GM21526 (cell line): Measurements from ENCODE around the gene HOXC5.

Source experiments
- ATAC-seq: cut with Tn5 transposase; IDR thresholded peaks from one replicate; pipeline ENCODE4 v1.9.1; 2021; ENCODE audit warnings: moderate library complexity; ENCODE audit not compliant: unreplicated experiment, low FRiP score

HOXC5 gene

DNA sequence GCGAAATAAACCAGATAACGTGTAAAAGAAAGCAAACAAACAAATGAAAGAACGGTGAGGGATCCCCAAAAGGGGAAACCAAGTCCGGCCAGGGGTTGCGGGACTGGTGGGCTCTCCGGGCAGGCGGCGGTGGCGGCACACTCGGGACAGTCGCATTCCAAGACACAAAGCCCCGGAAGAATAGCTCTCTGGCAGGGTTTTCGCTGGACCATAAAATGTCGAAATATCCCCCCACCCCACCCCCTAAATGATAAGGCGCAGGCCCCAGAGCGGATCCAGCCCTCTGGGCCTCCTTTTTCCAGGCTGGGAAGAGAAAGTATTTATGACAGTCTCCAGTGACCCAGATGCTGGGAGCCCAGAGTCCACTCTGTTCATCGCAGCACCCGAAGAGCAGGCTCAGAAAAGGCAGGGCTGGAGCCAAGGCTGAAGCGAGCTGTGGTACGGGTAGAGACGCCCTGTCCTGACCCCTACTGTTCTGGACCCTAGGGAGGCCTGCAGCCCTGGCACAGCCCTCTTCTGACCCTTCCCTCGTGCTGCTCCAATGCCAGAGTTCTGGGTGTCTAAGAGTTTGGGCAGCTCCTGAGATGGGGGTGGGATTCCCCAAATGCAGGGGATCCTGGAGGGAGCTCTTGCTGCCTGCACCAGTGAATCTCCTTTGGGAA, 26.2 kb upstream of the HOXC5 start:
- ATAC-seq: no peak

DNA sequence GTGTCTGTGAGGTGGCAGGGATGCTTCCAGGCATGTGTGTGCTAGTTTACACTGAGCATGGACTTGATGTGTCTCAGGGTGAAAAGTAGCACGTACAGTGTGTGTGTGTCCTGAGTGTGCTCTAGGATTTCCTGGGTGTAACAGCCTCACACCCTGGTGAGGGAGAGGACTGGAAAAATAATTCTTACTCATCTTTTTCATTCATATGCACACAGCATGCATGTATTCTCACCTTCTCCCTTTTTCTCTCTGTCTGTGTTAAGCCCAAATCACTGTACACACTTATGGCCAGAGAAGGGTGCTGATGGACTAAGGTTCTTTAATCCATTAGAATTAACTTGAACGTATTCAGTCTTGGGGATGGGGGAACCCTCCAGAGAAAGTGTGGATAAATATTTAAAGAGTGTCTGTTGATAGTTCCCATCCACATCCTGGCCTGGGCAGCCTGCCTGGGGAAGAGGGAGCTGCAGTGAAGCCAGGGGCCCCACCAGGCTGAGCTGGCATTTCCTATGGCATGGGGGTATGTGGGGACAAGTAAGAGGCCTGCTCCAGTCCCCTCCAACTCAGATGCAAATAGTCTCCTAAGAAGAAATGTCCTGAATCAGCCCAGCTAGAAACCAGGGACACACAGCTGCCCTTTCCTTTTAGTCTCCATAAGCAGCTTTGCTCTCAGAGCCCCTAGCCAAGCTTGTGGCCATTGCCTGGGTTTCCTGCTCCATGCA, 25.2 kb upstream of the HOXC5 start:
- no peak for ATAC-seq

DNA sequence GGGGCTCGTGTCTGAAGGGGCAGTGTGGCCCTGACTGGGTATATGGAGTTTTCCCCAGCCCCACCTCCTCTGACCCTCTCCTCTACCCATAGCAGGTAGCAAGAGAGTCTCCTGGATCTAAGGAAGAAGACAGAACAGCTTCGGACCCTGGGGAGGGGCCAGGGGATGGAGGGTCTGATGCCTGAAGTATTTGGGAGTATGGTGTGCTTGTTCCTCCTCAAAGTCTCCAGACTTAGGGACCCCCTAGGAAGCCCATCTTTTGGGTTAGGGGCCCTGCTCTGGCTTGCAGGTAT, 24.6 kb upstream of the HOXC5 start:
- no peak for ATAC-seq

DNA sequence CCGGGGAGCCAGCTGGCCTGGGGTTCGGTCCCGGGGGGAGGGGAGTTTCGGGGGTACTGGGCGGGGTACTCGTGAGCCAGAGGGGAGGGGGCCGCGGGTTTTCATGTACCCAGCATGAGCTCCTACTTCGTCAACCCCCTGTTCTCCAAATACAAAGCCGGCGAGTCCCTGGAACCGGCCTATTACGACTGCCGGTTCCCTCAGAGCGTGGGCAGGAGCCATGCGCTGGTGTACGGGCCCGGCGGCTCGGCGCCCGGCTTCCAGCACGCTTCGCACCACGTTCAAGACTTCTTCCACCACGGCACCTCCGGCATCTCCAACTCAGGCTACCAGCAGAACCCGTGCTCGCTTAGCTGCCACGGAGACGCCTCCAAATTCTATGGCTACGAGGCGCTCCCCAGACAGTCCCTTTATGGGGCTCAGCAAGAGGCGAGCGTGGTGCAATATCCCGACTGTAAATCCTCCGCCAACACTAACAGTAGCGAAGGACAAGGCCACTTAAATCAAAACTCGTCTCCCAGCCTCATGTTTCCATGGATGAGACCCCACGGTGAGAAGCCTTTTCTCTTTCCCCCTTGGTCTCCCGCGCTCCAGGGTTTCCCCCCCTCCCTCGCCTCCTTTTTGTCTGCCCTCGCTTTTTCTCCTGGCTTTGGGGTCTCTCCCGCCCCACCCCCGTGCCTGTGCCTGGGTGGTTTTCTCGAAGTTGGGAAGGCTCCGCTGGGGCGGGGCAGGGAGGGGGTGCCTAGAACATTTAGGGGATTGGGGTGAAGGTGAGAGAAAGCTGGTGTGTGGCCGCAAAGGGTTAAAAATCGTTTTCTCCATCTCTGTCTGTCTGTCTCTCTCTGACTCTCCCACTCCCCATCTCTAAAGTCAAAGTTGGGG, 23.4 kb upstream of the HOXC5 start:
- ATAC-seq: no peak

DNA sequence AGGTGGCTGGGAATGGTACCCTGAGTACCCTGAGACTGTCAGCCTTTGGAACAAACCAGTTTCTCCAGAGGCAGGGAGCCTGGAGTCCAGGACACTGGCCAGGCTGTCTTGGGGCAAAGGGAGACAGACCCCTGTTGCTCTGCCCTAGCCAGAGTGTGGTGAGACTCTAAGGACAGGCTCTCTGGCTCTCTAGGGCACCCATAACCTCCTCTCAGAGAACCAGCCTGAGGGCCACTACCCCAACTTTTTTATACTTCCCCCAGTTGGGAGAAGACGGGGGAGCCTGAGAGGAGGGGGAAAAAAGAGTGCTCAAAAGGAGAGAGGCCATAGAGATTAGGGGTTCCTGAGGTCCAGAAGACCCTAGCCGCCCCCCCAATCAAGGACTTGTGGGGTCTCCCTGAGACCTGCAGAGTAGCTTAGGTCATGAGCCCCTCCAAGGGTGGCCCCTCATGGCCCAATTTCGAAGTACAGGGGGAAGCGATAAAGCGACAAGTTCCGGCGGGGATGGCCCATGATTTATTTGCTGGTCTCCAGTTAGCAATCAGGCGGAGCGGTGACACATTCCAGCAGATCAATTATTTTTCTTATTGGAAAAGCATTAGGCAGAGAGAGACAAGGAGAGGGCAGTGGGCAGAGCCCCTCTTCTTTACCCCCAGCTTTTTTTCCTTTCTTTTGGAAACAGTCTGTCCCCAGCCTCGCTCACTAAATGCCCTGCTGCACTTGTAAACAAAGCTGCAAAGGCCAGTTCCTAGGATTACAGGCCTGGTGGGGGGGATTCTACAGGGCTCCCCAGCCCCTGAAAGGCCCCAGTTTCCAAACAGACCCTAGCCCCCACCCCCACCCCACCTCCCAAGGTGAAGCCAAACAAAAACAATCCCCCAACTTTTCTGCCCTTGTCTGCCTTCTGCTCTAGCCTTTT, 22.5 kb upstream of the HOXC5 start:
- no peak for ATAC-seq

DNA sequence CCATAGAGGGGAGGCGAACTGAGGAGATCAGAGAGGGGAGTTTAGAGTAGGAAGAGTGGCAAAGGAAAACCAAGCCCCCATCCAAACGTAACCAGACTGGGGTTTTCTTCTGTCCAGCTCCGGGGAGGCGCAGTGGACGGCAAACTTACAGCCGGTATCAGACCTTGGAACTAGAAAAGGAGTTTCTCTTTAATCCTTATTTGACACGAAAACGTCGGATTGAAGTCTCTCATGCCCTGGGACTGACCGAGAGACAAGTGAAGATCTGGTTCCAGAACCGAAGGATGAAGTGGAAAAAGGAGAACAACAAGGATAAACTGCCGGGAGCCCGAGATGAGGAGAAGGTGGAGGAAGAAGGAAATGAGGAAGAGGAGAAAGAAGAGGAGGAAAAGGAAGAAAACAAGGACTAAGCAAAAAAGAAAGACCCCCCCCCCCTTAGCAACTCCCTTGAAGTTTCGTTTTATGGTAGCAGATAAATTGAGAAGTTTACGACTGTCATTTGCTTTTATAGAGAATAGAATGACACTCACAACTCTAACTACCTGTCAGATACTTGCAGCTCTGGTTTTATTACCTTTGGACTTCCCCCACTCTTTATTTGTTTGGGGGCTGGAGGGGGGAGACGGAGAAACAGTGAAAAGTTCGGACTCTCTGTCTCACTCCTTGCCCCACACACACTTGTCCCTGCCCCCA, 21.7 kb upstream of the HOXC5 start:
- ATAC-seq: no peak

DNA sequence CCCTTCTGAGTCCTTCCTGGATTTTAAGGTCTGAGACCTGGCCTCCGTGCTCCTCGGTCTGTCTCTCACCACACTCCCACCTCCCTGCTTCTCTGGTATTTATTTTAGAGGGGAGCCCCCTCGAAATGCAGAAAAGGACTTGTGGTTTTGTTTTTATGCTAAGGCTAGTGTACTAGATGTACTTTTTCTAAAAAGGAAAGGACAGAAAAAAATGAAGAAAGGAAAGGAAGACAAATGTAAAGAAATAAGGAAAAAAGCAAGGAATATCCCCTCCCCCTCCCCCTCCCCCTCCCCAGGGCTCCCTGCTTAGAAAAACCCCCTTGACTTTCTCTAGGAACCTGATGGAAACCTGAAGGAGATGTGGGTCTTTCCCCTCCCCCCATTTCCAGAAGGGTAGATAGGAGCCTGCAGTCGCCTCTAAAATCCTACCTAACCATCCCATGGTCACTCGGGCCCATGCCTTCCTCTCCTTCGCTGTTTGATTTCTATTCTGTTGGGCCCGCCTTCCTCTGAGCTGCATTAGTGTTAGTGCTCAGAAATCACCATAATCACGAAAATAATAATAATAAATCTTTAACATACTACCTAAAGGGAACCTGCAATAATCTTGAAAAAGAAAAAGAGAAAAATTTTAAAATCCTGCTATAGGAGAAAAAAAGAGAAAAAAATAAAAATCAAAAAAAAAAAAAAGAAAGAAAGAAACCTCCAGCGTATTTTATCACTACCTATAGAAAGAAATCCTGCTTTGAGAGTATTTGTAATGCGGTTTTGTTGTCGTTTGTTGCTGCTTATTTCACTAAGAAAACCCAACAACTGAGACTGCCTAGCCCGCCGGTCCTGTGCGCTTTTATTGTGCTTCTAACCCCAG, 21.0 kb upstream of the HOXC5 start:
- no peak for ATAC-seq

DNA sequence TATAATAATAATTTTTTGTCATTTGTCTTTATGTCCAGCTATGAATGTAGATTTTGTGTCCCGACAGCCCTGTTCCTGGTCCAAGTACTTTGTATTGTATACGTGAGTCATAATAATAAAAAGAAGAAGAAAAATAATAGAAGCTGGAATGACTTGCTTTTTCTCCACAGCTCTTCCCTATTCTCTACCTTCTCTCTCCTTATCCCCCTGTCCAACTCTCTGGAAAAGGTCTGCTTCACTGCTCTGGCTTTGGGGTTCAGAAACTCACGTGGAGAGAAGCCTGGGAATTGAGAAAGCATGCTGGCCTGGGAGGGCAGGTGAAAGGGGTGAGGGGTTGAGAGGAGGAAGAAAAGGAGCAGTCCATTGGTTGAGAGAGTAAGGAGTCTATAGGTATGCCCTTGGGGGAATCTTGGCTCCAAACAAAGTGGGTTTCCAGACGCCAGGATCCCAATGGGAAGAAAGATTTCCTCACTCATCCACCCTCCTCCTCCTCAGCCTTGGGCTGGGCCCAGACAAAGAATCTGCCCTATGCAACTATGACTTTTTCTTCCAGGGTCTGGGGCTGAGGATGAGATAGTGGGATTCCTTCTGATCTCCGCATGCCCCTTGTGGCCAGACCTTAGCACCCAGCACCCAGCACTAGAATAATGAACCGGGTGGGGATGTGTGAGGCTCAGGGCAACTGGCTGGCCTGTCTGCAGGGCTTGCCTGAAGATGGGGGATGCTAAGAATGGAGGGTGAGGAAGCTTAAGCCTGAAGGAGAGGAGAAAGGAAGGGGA, 20.0 kb upstream of the HOXC5 start:
- no peak for ATAC-seq

DNA sequence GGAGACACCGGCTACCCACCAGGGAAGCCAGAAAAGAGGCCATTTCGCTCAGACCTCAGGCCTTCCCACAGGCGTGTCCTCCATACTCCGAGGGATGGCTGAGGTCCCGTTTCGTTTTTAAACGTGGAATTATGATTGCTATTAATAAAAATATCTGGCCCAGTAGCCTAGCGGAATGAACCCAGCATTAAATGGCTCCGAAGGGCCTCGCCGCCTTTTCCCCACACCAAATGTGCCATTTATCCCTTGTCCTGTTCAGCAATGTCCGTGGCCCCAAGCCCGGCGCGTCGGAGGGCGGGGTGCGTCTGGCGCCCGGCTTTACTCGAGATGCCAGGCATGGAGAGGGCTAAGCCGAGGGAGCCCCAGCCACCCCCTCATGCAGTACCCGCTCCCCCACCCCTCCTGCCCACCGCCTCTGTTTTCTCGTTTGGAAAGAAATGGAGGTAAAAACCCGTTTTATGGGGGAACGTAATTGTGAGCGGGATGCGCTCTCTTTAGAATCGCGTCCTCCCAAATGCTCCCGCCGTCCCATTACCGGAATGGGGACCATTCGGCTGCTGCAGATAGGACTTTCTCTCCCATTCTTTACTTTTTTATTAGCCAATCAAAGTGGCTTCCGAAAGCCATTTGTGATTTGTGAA, 18.4 kb upstream of the HOXC5 start:
- no peak for ATAC-seq

DNA sequence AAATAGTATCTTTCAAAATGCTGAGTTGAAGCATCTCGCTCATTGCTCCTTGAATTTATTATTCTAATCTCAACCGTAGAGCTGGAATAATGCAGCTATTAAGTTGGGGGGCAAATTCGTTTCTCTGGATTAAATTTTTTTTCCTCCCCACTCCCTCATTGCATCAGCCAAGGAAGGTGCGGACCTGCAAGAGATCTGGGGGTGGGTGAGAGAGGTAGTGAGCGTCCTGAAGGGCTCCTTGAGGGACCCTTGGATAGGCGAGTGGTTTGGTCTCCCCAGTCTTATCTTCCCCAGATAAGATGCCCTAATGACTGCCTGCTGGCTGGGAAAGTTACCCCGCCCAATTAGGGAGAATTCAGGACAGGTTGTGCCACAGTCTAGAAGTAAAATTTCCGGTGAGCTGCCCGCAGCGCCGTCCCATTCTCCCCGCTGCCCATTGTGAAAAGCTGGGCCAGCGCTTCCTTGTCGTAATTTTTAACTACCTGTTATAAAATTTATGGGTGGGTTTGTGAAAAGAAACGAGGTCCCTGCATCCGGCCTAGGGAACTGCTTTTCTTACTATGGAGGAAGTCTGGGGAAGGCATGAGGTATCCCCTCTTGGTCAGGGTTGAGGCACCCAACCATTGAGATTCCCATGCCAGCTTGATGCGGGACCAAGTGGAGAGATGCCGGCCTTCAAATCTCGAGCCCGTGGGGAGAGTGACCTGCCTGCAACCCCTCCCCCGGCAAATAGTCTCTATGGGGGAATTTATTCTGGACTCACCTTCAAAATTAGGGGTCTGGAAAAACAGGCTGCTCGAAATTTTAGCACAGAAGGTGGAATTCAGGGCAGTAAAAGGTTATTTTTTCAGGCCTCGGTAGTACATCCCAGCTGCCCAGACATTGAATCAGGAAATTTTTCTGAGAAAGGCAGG, 17.6 kb upstream of the HOXC5 start:
- no peak for ATAC-seq

DNA sequence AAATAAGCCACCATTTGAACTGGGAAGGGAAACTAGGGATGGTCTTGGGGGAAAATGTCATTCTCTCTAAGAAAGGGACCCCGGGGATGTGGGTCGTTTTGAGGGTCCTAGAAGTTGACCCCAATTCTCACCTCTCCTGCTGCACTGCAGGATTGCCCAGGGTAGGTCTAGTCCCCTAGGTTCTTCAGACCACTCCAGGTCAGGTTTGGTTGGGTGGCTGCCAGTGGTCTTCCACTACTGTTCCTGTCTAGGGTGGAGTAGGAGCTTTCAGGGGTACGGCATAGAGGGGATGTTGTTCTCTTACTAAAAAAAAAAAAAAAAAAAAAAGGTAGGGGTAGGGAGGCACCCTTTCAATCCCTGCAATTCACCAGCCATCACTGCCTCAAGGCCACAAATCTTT, 16.8 kb upstream of the HOXC5 start:
- no peak for ATAC-seq

DNA sequence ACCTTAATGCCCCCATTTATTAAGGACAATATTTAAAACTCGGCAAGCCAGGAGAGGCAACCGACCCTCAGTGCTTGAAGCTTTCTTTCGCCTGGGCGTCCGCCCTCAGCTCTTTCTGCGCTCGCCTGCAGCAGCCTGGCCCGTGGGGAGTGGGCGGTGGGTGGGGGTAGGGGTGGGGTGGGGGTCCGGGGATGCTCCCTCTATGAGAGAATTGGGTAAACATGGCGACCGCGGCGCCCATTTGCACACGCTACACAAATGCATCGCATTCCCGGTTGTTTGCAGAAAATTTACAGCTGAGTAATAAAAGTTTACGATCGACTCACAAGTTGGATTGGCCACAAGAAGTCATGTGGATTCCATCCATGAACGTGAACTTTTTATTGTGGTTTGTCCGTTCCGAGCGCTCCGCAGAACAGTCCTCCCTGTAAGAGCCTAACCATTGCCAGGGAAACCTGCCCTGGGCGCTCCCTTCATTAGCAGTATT, 16.3 kb upstream of the HOXC5 start:
- ATAC-seq: no peak

DNA sequence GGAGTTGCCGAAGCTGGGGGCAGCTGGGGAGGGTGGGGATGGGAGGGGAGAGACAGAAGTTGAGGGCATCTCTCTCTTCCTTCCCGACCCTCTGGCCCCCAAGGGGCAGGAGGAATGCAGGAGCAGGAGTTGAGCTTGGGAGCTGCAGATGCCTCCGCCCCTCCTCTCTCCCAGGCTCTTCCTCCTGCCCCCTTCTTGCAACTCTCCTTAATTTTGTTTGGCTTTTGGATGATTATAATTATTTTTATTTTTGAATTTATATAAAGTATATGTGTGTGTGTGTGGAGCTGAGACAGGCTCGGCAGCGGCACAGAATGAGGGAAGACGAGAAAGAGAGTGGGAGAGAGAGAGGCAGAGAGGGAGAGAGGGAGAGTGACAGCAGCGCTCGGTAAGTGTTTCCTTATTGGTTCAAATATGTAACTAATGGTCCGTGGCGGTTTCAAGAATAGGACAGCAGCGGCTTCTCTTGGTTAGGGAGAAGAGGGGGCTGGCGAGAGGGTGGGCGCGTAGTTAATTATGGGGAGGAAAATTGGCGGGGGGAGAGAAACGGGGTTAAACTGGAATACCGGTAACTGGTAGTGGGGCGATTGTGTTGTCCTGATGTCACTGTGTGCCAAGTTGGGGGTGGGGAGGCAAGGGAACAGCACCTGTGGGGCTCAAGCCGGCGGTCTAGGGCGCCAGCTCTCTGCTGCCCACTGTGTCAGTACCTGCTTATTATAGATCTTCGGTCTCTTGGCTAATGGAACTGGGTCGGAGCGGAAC, 15.6 kb upstream of the HOXC5 start:
- peak; percentile 25 for ATAC-seq

DNA sequence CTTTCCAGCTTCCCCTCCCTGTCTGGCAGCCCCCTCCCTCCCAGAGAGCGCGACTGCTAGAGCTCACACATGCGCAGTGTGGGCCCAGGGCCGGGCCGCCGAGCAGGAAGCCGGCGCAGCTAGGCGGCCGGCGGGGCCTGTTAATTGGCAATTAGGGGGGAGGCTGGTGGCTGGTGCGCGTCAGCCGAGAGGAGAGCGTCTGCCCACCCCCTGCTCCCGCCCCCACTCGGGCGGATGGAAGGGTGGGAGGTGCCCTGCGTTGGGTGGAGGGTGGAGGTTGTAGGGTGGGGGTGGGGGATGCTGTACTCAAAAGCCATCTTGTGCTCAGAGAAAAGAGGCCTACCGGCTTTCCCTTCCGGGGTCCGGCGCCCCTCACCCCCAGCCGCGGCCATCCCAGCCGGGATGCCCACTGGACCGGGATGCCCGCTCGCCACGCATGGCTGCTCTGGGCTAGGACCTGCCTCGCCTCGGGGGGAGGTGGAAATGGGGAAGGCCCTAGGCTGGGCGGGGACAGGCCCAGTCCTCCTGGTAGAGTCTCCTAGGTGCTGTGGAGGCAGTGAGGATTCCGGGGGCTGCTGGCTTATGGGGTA, 14.9 kb upstream of the HOXC5 start:
- peak; percentile 75 for ATAC-seq

DNA sequence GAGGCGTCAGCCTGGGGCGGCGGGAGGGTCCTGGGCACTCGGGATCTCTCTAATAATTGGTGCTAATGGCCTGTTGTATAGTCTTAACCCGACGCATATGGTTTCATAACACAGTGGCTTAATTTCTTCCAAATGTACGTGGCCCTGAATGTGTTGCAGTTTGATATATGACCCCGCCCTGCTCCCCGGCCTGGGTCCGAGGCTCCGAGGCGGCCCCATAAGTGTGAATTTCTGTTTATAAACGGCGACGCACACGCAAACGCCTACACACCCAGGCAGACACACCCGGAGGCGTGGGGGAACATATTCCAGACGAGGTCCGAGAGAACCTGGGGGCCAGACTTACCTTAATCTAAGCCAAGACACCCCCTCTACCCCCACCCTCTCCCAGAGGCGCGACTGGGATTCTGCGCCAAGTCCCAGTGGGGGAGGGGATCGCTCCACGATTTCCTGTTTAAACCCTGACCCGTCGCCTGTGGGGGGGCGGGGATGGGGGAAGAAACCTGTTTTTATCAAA, 14.3 kb upstream of the HOXC5 start:
- ATAC-seq: no peak
